ENCODE measurements around the gene MELK.

DNA sequence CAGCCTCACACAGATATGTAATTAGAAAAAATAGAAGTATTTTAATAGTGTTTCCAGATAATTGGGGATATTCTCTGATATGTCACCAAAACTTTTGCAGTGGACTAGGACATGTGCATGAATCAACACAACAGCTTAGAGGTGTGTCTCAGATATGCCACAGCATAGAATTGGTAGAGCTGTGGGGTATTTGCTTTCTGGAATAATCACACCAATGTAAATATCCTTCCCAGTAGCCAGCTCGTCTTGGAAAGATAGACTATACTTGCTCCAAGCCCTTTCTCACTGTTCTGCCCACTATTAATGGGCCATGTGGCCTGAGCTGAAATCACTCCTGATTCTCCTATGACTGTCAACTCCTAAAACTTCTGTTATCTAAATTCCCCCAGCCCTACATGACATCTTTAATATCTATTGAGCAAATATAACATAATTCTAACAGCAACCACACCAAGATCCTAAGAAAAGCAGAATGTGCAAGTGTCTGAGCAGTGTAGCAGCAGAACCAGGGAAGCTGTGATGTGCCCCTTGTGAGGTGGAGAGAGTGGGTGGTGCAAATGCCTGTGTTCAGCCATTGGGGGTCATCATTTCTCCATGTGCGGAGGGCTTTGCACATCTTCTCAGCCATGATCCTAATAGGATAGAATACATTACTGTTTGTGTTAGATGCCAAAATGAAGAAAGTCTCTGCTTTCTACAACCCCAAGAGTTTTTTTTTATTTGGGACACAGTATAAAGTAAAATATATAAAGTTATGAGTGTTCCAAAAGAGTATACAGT, 65.0 kb downstream of the MELK start:
- TF ChIP-seq, protein P1, sequence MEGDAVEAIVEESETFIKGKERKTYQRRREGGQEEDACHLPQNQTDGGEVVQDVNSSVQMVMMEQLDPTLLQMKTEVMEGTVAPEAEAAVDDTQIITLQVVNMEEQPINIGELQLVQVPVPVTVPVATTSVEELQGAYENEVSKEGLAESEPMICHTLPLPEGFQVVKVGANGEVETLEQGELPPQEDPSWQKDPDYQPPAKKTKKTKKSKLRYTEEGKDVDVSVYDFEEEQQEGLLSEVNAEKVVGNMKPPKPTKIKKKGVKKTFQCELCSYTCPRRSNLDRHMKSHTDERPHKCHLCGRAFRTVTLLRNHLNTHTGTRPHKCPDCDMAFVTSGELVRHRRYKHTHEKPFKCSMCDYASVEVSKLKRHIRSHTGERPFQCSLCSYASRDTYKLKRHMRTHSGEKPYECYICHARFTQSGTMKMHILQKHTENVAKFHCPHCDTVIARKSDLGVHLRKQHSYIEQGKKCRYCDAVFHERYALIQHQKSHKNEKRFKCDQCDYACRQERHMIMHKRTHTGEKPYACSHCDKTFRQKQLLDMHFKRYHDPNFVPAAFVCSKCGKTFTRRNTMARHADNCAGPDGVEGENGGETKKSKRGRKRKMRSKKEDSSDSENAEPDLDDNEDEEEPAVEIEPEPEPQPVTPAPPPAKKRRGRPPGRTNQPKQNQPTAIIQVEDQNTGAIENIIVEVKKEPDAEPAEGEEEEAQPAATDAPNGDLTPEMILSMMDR (IDR thresholded peaks at IDR 0.05; ENCODE audit: low read length), result peak; percentile 27
- TF ChIP-seq EZH2 (IDR thresholded peaks at IDR 0.05; ENCODE audit: borderline replicate concordance, low read length), result no peak

All from OCI-LY1 (cell line).